ENCODE measurements around the gene BUD13.
A peak's percentile ranks its signal among the peaks of the same experiment; 100 is the strongest.

Gene BUD13

DNA sequence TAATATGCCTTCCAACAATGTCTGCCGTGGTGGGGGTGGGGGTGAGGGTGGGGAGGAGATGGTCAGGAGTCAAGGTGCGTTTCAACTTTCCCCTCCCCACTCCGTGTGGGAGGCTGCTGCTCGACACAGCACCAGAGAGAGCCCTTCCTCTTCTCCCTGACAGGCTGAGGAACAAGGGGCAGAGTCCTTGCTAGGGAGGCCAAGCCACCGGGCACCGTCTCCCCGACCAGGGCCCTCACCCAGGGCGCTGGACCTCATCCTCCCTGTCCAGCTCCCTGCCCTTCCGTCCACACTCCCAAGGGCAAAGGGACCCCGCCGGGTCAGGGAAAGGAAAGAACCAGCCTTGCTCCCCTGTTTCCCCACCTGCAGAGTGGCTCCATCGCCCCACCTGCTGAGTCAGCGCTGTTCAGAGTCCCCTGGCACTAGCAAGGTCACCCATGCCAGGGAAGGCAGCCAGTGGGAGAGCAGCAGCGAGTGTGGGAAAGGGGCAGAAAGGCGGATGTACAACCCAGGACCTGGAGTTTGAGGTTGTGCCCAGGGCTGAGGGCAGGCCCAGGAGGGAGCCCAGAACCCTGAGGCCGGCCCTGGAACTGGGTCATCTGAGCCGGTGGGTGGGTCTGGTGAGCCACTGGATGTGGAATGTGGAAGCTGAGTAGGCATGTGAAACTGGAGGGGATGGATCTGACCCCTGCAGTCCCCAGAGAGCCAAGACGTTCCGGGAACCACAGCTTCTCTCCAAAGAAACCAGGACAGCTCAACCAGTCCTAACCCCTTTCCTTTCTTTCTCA, 47.2 kb downstream of the BUD13 start:
- H3K9me3 Mint-ChIP-seq = no peaks in the 10 kb centered on the region
- H3K4me1 Mint-ChIP-seq = peaks cover 32% of the 10 kb centered on the region
- TF ChIP-seq, protein P1, sequence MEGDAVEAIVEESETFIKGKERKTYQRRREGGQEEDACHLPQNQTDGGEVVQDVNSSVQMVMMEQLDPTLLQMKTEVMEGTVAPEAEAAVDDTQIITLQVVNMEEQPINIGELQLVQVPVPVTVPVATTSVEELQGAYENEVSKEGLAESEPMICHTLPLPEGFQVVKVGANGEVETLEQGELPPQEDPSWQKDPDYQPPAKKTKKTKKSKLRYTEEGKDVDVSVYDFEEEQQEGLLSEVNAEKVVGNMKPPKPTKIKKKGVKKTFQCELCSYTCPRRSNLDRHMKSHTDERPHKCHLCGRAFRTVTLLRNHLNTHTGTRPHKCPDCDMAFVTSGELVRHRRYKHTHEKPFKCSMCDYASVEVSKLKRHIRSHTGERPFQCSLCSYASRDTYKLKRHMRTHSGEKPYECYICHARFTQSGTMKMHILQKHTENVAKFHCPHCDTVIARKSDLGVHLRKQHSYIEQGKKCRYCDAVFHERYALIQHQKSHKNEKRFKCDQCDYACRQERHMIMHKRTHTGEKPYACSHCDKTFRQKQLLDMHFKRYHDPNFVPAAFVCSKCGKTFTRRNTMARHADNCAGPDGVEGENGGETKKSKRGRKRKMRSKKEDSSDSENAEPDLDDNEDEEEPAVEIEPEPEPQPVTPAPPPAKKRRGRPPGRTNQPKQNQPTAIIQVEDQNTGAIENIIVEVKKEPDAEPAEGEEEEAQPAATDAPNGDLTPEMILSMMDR (IDR thresholded peaks at IDR 0.05) = no peak
- H3K27ac Mint-ChIP-seq = no peak overlapping the region
- DNase-seq = peak; percentile 27
- no peak overlapping the region for H3K4me3 Mint-ChIP-seq
- H3K36me3 Mint-ChIP-seq (ENCODE audit: low read depth) = no peaks in the 10 kb centered on the region
- peaks cover 35% of the 10 kb centered on the region for H3K27me3 Mint-ChIP-seq (ENCODE audit: low read depth, poor library complexity)

GRCh38 chr11:116724813-116725212, 48.0 kb downstream of the BUD13 start:
- Mint-ChIP-seq H3K4me3 (no peak overlapping the region), H3K27ac (no peak overlapping the region), H3K9me3 (no peaks in the 10 kb centered on the region), H3K4me1 (peaks cover 35% of the 10 kb centered on the region), H3K27me3 (ENCODE audit: low read depth, poor library complexity) (peaks cover 35% of the 10 kb centered on the region), H3K36me3 (ENCODE audit: low read depth) (no peaks in the 10 kb centered on the region)
- TF ChIP-seq, protein P1 (IDR thresholded peaks at IDR 0.05) = no peak
- DNase-seq = no peak

DNA sequence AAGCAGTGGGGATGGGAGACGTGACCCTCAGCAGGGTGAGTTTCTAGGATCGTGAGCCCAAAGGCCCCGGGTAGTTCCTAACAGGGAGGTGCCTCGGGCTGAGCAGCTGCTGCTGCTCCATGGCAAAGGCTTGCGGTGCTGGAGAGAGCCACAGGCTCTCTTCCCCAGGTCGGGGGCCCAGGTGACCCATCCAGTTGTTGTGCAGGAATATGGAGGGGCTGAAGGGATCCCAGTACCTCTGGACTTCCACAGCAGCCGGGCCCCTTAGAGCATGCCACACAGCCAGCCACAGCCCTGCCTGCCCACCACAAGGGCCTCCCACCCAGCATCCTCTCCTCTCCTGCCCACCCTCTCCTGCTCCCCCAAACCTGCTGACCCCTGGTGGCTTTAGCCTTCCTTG, 49.3 kb downstream of the BUD13 start:
- Mint-ChIP-seq H3K4me1 (peaks cover 40% of the 10 kb centered on the region), H3K4me3 (no peak overlapping the region), H3K27ac (no peak overlapping the region), H3K36me3 (ENCODE audit: low read depth) (no peaks in the 10 kb centered on the region), H3K27me3 (ENCODE audit: low read depth, poor library complexity) (peaks cover 27% of the 10 kb centered on the region), H3K9me3 (no peaks in the 10 kb centered on the region)
- DNase-seq = no peak
- TF ChIP-seq, protein P1 (IDR thresholded peaks at IDR 0.05) = no peak

DNA sequence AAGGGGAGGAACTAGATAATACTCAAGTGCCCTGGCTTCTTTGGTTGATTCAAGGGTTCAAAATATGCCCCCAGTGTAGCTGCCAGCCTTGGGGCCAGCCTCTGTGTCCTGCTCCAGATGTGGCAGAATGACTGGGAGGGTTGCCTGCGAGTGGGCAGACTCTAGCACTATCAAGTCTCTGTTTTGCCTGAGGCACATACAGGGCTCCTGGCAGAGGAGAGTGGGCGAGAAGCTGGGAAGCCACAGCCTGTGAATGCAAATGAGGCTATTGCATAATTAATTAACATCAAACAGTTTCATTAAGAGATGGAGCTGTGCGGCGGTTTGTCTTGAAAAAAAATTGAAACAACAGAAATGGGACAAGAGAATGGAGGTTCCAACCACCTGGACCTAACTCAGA, 50.8 kb downstream of the BUD13 start:
- no peak for DNase-seq
- H3K4me1 Mint-ChIP-seq = peaks cover 32% of the 10 kb centered on the region
- no peaks in the 10 kb centered on the region for H3K36me3 Mint-ChIP-seq (ENCODE audit: low read depth)
- H3K27ac Mint-ChIP-seq = no peak overlapping the region
- no peaks in the 10 kb centered on the region for H3K9me3 Mint-ChIP-seq
- H3K27me3 Mint-ChIP-seq (ENCODE audit: low read depth, poor library complexity) = peaks cover 16% of the 10 kb centered on the region
- TF ChIP-seq, protein P1 (IDR thresholded peaks at IDR 0.05) = no peak
- no peak overlapping the region for H3K4me3 Mint-ChIP-seq

DNA sequence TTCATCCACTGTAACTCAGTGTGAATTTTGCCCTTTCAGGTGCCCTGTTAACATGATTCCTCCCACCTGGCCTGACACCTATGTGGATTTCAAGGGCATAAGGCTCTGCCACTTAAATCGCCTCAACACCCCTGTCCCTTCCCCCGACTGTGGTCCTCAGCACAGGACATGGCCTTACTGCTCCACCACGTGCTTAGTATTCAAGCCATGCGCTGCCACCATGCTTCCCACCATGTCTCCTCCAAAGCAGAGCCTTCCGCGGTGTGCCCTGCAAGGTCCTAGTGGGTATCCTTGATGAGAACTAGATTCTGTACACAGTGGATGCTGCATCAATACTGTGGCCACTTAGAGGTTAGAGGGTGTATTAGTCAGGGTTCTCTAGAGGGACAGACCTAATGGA, 51.9 kb downstream of the BUD13 start:
- H3K9me3 Mint-ChIP-seq = no peaks in the 10 kb centered on the region
- peaks cover 22% of the 10 kb centered on the region for H3K4me1 Mint-ChIP-seq
- DNase-seq = no peak
- H3K27me3 Mint-ChIP-seq (ENCODE audit: low read depth, poor library complexity) = peaks cover 9% of the 10 kb centered on the region
- TF ChIP-seq, protein P1 (IDR thresholded peaks at IDR 0.05) = no peak
- peak overlapping the region; percentile 61 for H3K27ac Mint-ChIP-seq
- no peaks in the 10 kb centered on the region for H3K36me3 Mint-ChIP-seq (ENCODE audit: low read depth)
- no peak overlapping the region for H3K4me3 Mint-ChIP-seq

GRCh38 chr11:116718955-116719501, 53.8 kb downstream of the BUD13 start:
- no peak overlapping the region for H3K27ac Mint-ChIP-seq

More at GRCh38 chr11:116718955-116719501, 53.8 kb downstream of the BUD13 start:
- Mint-ChIP-seq H3K27me3 (ENCODE audit: low read depth, poor library complexity) (peaks cover 6% of the 10 kb centered on the region), H3K36me3 (ENCODE audit: low read depth) (no peaks in the 10 kb centered on the region), H3K9me3 (no peaks in the 10 kb centered on the region), H3K4me3 (no peak overlapping the region), H3K4me1 (peaks cover 28% of the 10 kb centered on the region)
- TF ChIP-seq, protein P1 (IDR thresholded peaks at IDR 0.05) = no peak
- DNase-seq = no peak
